Measurements from ENCODE around the gene PKP4.

PKP4 gene

DNA sequence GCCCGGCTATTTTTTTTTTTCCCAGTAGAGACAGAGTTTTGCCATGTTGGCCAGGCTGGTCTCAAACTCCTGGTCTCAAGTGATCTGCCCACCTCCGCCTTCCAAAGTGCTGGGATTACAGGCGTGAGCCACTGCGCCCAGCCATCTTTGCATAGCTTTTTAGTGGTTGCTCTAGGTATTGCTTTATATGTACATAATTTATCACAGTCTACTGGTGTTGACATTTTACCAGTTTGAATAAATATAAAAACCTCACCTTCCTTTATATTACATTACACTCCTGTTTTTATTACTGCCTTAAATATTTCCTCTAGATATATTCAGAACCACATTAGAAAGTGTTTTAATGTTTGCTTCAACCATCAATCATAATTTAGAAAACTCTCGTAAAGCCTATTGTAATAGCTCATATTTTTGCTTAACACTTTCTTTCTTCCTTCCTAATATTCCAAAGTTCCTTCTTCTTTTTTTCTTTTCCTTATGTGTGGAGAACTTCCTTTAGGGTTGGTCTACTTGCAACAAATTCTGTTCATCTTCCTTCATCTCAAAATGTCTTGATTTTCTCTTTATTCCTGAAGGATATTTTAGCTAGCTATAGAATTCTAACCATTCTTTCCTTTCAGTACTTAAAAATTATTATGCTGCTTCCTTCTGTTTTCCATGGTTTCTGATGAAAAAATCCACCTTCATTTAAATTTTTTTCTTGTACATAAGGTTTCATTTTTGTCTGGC, 256.2 kb downstream of the PKP4 start:
- no peak for TF ChIP-seq CTCF (IDR thresholded peaks at IDR 0.05; ENCODE audit: low read length)
- no peak for TF ChIP-seq EZH2 (IDR thresholded peaks at IDR 0.05; ENCODE audit: borderline replicate concordance, low read length)
- no peaks in the 10 kb centered on the region for H3K9me2 ChIP-seq (ENCODE audit: low read depth, low read length)

GRCh38 chr2:158713523-158714138, 256.9 kb downstream of the PKP4 start:
- Histone ChIP-seq H3K79me2 (ENCODE audit: insufficient read depth, low read length) (no peaks in the 10 kb centered on the region), H3K27ac (ENCODE audit: low read depth, low read length, poor library complexity, severe bottlenecking) (no peak overlapping the region), H3K4me1 (ENCODE audit: insufficient read depth, low read length, severe bottlenecking) (no peaks in the 10 kb centered on the region), H3K27me3 (ENCODE audit: insufficient read depth, low read length) (no peaks in the 10 kb centered on the region), H3K4me3 (ENCODE audit: low read depth, low read length, poor library complexity, severe bottlenecking) (no peak overlapping the region), H3K9me3 (ENCODE audit: low read length) (no peaks in the 10 kb centered on the region), H2AFZ (ENCODE audit: low read length) (no peak overlapping the region), H3K36me3 (ENCODE audit: insufficient read depth, low read length) (no peaks in the 10 kb centered on the region), H3K9ac (ENCODE audit: low read length) (no peak overlapping the region), H3K9me2 (ENCODE audit: low read depth, low read length) (no peaks in the 10 kb centered on the region), H4K20me1 (ENCODE audit: insufficient read depth, low read length) (no peaks in the 10 kb centered on the region), H3F3A (ENCODE audit: insufficient read depth, low read length) (no peaks in the 10 kb centered on the region), H3K4me2 (ENCODE audit: low read length) (no peak overlapping the region)
- TF ChIP-seq CTCF (IDR thresholded peaks at IDR 0.05; ENCODE audit: low read length) (no peak), EZH2 (IDR thresholded peaks at IDR 0.05; ENCODE audit: borderline replicate concordance, low read length) (no peak)

More for the DNA sequence above, 256.2 kb downstream of the PKP4 start:
- no peaks in the 10 kb centered on the region for H3K36me3 ChIP-seq (ENCODE audit: insufficient read depth, low read length)
- H3K4me1 ChIP-seq (ENCODE audit: insufficient read depth, low read length, severe bottlenecking) = no peaks in the 10 kb centered on the region
- H3K9me3 ChIP-seq (ENCODE audit: low read length) = no peaks in the 10 kb centered on the region
- no peak overlapping the region for H3K4me3 ChIP-seq (ENCODE audit: low read depth, low read length, poor library complexity, severe bottlenecking)
- H3K4me2 ChIP-seq (ENCODE audit: low read length) = no peak overlapping the region
- no peaks in the 10 kb centered on the region for H3K79me2 ChIP-seq (ENCODE audit: insufficient read depth, low read length)
- no peak overlapping the region for H3K9ac ChIP-seq (ENCODE audit: low read length)
- H2AFZ ChIP-seq (ENCODE audit: low read length) = no peak overlapping the region
- H3F3A ChIP-seq (ENCODE audit: insufficient read depth, low read length) = no peaks in the 10 kb centered on the region
- H3K27ac ChIP-seq (ENCODE audit: low read depth, low read length, poor library complexity, severe bottlenecking) = no peak overlapping the region
- no peaks in the 10 kb centered on the region for H3K27me3 ChIP-seq (ENCODE audit: insufficient read depth, low read length)
- no peaks in the 10 kb centered on the region for H4K20me1 ChIP-seq (ENCODE audit: insufficient read depth, low read length)

- H3K4me2 ChIP-seq (ENCODE audit: low read length) = no peak overlapping the region
- no peak overlapping the region for H3K9ac ChIP-seq (ENCODE audit: low read length)
- H3K4me3 ChIP-seq (ENCODE audit: low read depth, low read length, poor library complexity, severe bottlenecking) = no peak overlapping the region
- H3K9me3 ChIP-seq (ENCODE audit: low read length) = no peaks in the 10 kb centered on the region
- no peaks in the 10 kb centered on the region for H3K9me2 ChIP-seq (ENCODE audit: low read depth, low read length)
- no peaks in the 10 kb centered on the region for H3K79me2 ChIP-seq (ENCODE audit: insufficient read depth, low read length)
- H3K27ac ChIP-seq (ENCODE audit: low read depth, low read length, poor library complexity, severe bottlenecking) = no peak overlapping the region
- no peaks in the 10 kb centered on the region for H3K27me3 ChIP-seq (ENCODE audit: insufficient read depth, low read length)
- H4K20me1 ChIP-seq (ENCODE audit: insufficient read depth, low read length) = no peaks in the 10 kb centered on the region
- H3K36me3 ChIP-seq (ENCODE audit: insufficient read depth, low read length) = no peaks in the 10 kb centered on the region
- TF ChIP-seq CTCF (IDR thresholded peaks at IDR 0.05; ENCODE audit: low read length) = no peak
- TF ChIP-seq EZH2 (IDR thresholded peaks at IDR 0.05; ENCODE audit: borderline replicate concordance, low read length) = no peak
- no peaks in the 10 kb centered on the region for H3F3A ChIP-seq (ENCODE audit: insufficient read depth, low read length)
- H2AFZ ChIP-seq (ENCODE audit: low read length) = no peak overlapping the region
- no peaks in the 10 kb centered on the region for H3K4me1 ChIP-seq (ENCODE audit: insufficient read depth, low read length, severe bottlenecking)
These were observed 257.7 kb downstream of the PKP4 start for GRCh38 chr2:158714420-158714819.
